ENCODE data around the gene CDK18.

GRCh38 chr1:205492774-205493173 lies 11.7 kb upstream of the CDK18 start:
- TF ChIP-seq, protein P1, sequence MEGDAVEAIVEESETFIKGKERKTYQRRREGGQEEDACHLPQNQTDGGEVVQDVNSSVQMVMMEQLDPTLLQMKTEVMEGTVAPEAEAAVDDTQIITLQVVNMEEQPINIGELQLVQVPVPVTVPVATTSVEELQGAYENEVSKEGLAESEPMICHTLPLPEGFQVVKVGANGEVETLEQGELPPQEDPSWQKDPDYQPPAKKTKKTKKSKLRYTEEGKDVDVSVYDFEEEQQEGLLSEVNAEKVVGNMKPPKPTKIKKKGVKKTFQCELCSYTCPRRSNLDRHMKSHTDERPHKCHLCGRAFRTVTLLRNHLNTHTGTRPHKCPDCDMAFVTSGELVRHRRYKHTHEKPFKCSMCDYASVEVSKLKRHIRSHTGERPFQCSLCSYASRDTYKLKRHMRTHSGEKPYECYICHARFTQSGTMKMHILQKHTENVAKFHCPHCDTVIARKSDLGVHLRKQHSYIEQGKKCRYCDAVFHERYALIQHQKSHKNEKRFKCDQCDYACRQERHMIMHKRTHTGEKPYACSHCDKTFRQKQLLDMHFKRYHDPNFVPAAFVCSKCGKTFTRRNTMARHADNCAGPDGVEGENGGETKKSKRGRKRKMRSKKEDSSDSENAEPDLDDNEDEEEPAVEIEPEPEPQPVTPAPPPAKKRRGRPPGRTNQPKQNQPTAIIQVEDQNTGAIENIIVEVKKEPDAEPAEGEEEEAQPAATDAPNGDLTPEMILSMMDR (conservative IDR thresholded peaks at IDR 0.05; ENCODE audit: low read depth, low read length): no peak
- no peak for TF ChIP-seq EZH2 (IDR thresholded peaks at IDR 0.05; ENCODE audit: borderline replicate concordance, low read depth, low read length, poor library complexity, severe bottlenecking)
